ENCODE results near the gene NODAL.

Gene NODAL

DNA sequence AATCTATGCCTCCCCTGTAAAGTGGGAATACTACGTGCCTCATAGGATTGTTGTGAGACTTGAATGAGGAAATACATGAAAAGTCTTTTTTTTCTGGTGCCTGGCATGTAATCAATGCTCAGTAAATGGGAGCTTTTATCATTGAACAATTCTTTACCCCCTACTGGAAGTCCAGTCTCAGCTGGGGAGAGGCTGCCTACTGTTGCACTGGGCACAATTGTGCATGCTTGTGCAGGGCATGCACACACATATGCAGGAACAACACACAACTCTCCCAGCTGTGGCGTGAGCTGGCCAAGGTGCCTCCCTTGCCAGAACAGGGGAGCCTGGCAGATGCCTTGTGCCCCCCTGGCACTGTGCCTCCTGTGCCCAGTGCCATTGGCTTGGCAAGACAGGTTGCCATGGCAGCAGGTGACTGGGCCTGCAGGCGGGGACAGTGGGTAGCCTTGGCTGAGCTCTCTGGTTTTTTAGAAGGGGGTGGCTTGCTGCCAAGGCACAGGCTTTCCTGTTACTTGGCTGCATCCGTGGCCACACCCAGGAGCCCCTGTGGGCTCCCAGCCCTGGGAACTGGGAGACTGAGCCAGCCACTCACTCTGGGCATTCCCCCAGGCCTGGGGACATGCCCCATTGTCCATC, 21.0 kb upstream of the NODAL start:
- no peak for DNase-seq

- DNase-seq, result peak; percentile 57
Measured at GRCh38 chr10:70461397-70462348, 20.2 kb upstream of the NODAL start.

DNA sequence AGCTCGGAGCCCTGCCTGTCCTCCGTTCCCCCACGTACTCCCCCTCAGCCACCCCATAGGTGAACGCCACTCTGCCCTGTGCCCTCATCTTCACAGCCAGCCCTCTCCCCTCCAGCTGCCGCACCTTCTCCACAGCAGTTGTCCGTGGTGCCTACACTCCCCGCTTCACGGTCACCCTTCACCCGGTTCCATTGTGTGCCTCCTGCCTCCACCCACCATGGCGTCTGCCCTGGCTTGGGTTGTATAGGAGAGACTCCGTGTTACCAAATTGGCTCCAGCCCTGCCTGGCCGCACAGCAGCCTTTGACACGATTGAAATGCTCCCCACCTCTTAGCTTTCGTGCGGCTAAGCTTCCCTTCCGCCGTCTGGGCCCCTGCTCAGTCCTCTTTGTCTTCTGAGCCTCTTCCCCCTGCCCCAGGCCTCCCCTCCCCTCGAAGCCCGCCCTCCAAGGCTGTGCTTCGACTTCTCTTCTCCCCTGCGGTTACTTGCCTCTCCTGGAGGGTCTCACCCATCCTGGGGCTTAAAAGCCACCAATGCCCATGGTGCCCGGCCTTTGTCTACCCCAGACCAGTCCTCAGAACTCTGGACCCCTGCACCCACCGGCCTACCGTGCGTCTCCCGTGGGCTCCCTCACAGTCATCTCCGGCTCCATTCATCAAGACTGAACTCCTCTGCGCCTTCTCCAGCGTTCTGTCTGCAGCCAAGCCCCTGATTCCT, 18.5 kb upstream of the NODAL start:
- no peak for DNase-seq

DNA sequence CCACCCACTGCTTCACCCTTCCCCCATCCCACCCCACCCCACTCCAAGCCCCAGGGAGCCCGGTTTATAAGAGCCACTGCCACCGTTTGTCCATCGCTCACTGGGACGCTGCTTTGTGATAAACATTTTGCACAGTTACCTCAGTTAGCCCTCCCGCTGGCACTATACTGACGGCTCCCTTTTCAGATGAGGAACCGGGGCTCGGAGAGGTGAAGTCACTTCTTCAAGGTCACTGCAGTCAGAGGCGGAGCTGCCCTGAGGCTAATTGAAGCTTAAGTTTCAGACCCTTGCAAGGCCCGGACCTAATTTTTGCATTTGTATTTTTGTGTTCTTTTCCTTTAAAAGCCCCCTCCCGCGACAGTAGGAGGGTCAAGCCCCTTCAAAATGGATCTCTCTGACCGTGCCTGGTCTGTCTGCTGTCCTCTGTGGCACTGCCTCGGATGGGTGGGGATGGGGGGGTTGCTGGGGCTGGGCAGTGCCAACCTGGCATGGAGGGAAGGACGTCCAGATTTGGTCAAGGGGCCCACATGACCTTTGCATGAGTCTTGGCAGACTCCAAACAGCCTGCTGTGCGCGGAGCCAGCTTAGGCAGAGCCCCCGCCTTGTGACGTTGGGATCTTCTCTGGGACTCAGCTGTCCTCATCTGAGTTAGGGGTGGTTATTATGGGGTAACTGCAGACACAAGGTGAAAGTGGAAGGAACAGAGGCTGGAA, 17.7 kb upstream of the NODAL start:
- DNase-seq, result no peak

- DNase-seq, result peak; percentile 64
Measured at GRCh38 chr10:70458329-70459060, 17.0 kb upstream of the NODAL start.

DNA sequence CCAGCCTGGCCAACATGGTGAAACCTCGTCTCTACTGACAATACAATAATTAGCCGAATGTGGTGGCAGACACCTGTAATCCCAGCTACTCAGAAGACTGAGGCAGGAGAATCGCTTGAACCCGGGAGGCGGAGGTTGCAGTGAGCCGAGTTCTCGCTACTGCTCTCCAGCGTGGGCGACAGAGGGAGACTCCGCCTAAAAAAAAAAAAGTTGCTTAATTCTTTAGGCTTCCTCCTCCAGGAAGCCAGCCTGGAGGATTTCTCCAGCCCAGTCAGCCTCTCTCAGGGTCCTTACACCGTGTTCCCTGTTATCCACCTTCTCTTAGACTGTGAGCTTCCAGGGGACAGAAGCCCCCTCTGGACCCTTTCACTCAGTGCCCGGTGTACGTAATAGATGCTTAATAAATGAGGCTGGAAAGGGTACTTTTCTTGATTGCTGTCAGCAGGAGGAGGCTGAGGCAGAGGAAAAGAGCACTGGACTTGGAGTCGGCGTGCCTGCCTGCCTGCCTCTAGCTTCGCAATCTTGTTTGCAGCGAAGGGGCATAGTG, 16.4 kb upstream of the NODAL start:
- no peak for DNase-seq

DNA sequence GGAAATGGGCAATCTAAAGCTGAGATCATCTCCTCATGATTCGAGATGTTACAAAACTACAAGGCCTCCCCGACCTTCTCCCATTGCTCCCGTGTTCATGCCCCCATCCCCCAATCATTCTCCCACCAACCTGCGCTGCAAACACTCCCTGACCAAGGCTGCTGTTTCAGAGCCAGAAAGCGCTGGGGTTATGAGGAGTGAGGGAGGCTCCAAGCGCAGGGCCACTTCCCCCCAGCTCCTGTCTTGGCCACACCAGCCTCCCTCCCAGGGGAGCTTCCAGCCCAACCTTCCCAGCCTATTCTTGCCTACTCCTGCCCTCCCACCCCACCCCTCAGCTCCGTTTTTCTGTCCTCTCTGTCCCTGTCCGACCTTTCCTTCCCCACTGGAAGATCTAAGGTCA, 14.7 kb upstream of the NODAL start:
- DNase-seq, result no peak

- DNase-seq, result no peak
Measured at GRCh38 chr10:70455213-70455630, 13.7 kb upstream of the NODAL start.

- no peak for DNase-seq
Measured at GRCh38 chr10:70448236-70448635, 6.8 kb upstream of the NODAL start.

- DNase-seq, result no peak
Measured at GRCh38 chr10:70445718-70446657, 4.5 kb upstream of the NODAL start.

GRCh38 chr10:70444744-70445143, 3.3 kb upstream of the NODAL start:
- DNase-seq, result no peak

- DNase-seq, result no peak
Measured at GRCh38 chr10:70442332-70442988, 979 bp upstream of the NODAL start.

DNA sequence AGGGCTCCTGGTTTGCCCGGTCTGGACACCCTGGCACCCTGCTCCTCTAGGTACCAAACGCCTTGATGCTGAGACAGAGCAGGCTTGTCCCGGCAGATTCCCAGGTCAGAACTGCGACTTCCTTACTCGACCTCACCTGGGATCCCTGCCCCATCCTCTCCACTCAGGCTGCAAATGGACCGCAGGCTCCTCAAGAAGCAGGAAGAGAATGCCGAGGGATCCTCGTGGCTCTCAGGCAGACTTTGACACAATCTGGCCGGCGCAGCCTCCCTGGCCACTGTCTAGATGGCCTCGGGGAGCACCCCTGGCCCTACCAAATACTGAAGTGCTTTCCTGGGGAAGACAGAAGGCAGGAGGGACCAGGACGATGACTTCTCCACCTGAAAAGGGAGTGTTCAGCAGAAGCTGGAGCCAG, 421 bp upstream of the NODAL start:
- DNase-seq, result no peak

- DNase-seq, result no peak
Measured at GRCh38 chr10:70440296-70441160, 953 bp downstream of the NODAL start.

GRCh38 chr10:70437721-70438120, 3.8 kb downstream of the NODAL start:
- no peak for DNase-seq

GRCh38 chr10:70435241-70436085, 6.0 kb downstream of the NODAL start:
- DNase-seq, result no peak

DNA sequence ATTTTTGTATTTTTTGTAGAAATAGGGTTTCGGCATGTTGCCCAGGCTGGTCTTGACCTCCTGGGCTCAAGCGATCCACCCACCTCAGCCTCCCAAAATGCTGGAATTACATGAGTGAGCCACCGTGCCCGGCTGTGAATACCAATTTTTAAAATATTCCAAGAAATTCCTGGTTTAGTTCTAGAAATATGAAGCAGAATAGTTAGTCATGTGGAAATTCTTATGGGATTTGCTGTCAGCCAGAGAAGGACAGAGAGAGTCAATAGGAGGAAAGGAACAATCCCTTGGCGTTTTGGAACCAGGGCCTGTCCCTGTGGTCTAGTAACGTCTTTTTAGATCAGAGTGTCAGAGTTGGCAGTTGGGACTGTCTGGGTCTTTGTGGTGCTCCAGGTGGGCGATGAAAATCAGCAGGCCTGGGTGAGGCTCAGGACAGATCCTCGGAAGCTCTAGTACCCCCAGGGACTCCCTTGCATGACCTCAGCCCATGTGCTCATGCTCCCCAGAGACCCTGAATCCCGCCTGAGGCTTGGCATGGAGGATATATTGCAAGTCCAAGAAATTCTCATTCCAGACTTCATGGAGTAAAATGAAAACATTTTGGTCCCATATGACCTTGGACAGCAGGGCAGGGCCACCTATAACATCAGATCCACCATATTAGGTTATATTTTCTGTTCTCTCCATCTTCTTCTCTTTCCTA, 7.8 kb downstream of the NODAL start:
- DNase-seq, result no peak
